SJCRH30 (cell line): ENCODE data around the gene FGF6. TPM values are rescaled to one million over a fixed set of nuclear protein-coding genes. Genes with fewer than 3 reads are reported as not detected.

ENCODE experiments used
- DNase-seq, 2 experiments: peaks; one replicate each; pipeline ENCODE4 v3.0.0-alpha.2; 2015 to 2020
- H3K27ac ChIP-seq: fragments of 250-450 bp; sonication (Bioruptor Pico); 2 replicates; pipeline ENCODE4 v1.5.1; 2020; ENCODE audit warnings: mild to moderate bottlenecking, moderate library complexity
- H3K27me3 ChIP-seq: fragments of 250-450 bp; sonication (Bioruptor Pico); 2 replicates; pipeline ENCODE4 v1.5.1; 2020; ENCODE audit warnings: mild to moderate bottlenecking, moderate library complexity
- H3K36me3 ChIP-seq: fragments of 250-450 bp; sonication (Bioruptor Pico); 2 replicates; pipeline ENCODE4 v1.5.1; 2020; ENCODE audit warnings: mild to moderate bottlenecking, moderate library complexity
- H3K4me1 ChIP-seq: fragments of 250-450 bp; sonication (Bioruptor Pico); 2 replicates; pipeline ENCODE4 v1.5.1; 2020; ENCODE audit warnings: mild to moderate bottlenecking, moderate library complexity
- H3K4me3 ChIP-seq: fragments of 250-450 bp; sonication (Bioruptor Pico); 2 replicates; pipeline ENCODE4 v1.5.1; 2020; ENCODE audit warnings: mild to moderate bottlenecking, moderate library complexity
- H3K9me3 ChIP-seq: fragments of 250-450 bp; sonication (Bioruptor Pico); replicated peaks from 2 replicates; pipeline ENCODE4 v1.5.1; 2020; ENCODE audit warnings: mild to moderate bottlenecking, moderate library complexity
- total RNA-seq: library from RNA; depleted of rRNA; stranded (reverse); fragments of >200 nt; shearing (Covaris generic); gene quantifications from 2 replicates; pipeline ENCODE4 v1.2.3, GENCODE V29; 2014; rRNA removed

The FGF6 gene
- total RNA-seq, 1 experiment from 2014 or later, result not detected

DNA sequence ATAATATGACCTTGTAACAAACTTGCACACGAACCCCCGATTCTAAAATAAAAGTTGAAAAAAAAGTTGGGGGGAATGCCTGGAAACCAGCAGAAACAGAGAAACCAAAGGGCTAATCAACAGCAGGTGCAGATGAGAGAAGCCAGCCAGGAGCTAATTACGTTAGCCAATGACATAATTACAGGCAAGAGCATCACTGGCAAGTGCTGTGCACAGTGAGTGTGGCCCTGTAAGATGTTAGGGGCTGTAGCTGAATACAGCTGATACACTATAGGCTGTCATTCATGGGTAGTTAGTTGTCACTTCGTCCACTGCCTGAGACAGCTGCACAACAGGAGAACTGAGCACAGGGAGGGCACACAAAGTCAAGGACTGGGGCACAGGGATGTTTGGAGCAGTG lies 58.8 kb downstream of the FGF6 start:
- Histone ChIP-seq H3K4me1 (no peaks in the 10 kb centered on the region), H3K27ac (no peak overlapping the region), H3K9me3 (no peaks in the 10 kb centered on the region)

More for the DNA sequence above, 58.8 kb downstream of the FGF6 start:
- H3K27me3 ChIP-seq, result no peaks in the 10 kb centered on the region
- no peak for DNase-seq
- no peaks in the 10 kb centered on the region for H3K36me3 ChIP-seq
- H3K4me3 ChIP-seq, result no peak overlapping the region

Other genes with a start within 250 kb of the FGF6 start
- gene CCND2, start 172.1 kb downstream of the FGF6 start, total RNA-seq, result 968 and 987 TPM in 2 replicates
- gene TIGAR, start 124.6 kb downstream of the FGF6 start, total RNA-seq, result 18.7 and 21.2 TPM in 2 replicates
- gene FGF23, start 66.1 kb downstream of the FGF6 start, total RNA-seq, result 0.02 TPM in 1 of 2 replicates, not detected in the other
- 63.1 and 75.4 TPM in 2 replicates for gene RAD51AP1, start 93.1 kb upstream of the FGF6 start, total RNA-seq
- 25.1 and 26.1 TPM in 2 replicates for gene DYRK4, start 116.4 kb upstream of the FGF6 start, total RNA-seq
- 0.65 and 1.1 TPM in 2 replicates for gene AKAP3, start 203.2 kb upstream of the FGF6 start, total RNA-seq
- gene NDUFA9, start 203.3 kb upstream of the FGF6 start, total RNA-seq, result 103 and 125 TPM in 2 replicates